Lower leg skin (tissue), 4 donors: ENCODE data around the gene BFSP2. TPM values are rescaled to one million over a fixed set of nuclear protein-coding genes. Genes with fewer than 3 reads are reported as not detected.

ENCODE experiments used
- DNase-seq, 2 donors: peaks; one replicate each; pipeline ENCODE4 v3.0.0-alpha.2; 2019; ENCODE audit warnings: low spot score in 2 of 2
- H3K4me3 ChIP-seq: fragments of 200-600 bp; sonication (generic); 2 replicates; pipeline ENCODE4 v1.5.1; 2017; ENCODE audit warnings: mild to moderate bottlenecking, low read depth; ENCODE audit not compliant: poor library complexity, severe bottlenecking
- CTCF ChIP-seq, 3 donors: fragments of 450-650 bp; IDR thresholded peaks; one replicate each; pipeline ENCODE4 v1.5.1; 2016; ENCODE audit warnings: antibody characterized with exemption in 3 of 3, mild to moderate bottlenecking in 3 of 3, moderate library complexity in 2 of 3
- POLR2A ChIP-seq, 2 donors: fragments of 450-650 bp; IDR thresholded peaks; one replicate each; pipeline ENCODE4 v1.6.1; 2016 to 2017; ENCODE audit warnings: antibody characterized with exemption in 2 of 2, mild to moderate bottlenecking in 1 of 2, moderate library complexity in 1 of 2
- WGBS, 2 donors: methylation state at CpG; one replicate each; pipeline ENCODE4 v1.1.5; 2018; 5-methylcytosine and 5-hydroxymethylcytosine counted together
- intact Hi-C: fragments of 100-400 bp; cut with DNase I; formaldehyde crosslinking; loops from one replicate; pipeline ENCODE4 v1.15.0; 2023; ENCODE audit warnings: low total_unique reads
- total RNA-seq, 4 donors: library from RNA; depleted of rRNA; stranded (reverse); fragments of >200 nt; gene quantifications; one replicate each; pipeline ENCODE4 v1.1.0, GENCODE V29; 2016

Gene BFSP2
- total RNA-seq, 4 donors from 2014 or later = not detected

GRCh38 chr3:133441867-133442270, 42.0 kb downstream of the BFSP2 start:
- TF ChIP-seq POLR2A (IDR thresholded peaks at IDR 0.05) (no peak), CTCF (IDR thresholded peaks at IDR 0.05) (no peak)
- intact Hi-C loops = no loop called here
- no peak for DNase-seq
- H3K4me3 ChIP-seq = no peak overlapping the region
- 69 to 74% methylated on average over 3 of the region's 3 CpGs for WGBS, 2 donors

- H3K4me3 ChIP-seq = no peak overlapping the region
- TF ChIP-seq POLR2A (IDR thresholded peaks at IDR 0.05) (no peak), CTCF (IDR thresholded peaks at IDR 0.05) (no peak)
- 86 to 92% methylated on average over 1 of the region's 1 CpG for WGBS, 2 donors
- intact Hi-C loops = no loop called here
- no peak for DNase-seq
These were observed 42.7 kb downstream of the BFSP2 start for GRCh38 chr3:133442518-133442917.

DNA sequence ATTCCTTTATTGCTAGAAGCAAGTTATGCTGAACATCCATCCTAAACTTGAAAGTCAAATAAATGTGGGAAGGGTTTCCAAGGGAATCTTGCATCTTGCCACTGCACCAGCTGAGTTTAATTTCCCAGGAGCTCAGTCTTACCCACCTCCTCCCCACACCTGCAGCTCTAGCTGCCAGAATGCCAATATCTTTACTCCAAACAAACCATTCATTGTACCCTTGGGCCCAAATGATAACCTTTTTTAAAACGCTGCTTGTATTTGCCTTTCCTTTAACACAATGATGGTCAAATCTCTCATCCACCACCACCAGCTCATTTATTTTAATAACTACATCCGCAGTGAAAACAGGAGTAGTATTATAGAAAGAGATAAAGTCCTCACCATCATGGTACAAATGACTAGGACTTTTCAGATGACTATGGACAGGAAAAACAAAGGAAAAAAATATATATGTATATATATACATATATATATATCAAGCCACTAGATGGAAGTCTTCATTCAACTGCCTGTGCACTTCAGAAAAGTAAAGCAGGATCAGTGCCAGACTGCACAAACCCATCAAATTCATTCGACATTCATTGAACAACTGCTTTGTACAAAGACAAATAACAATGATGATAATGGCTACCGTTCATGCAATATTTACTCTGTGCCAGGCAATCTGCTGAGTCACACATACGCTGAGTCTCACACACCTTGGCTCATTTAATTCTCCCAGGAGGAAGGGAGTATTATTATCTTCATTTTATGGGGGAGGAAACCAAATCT, 44.0 kb downstream of the BFSP2 start:
- intact Hi-C loops = no loop called here
- TF ChIP-seq CTCF (IDR thresholded peaks at IDR 0.05) (no peak), POLR2A (IDR thresholded peaks at IDR 0.05) (no peak)
- H3K4me3 ChIP-seq = no peak overlapping the region
- no peak for DNase-seq
- 44 to 48% methylated on average over 5 of the region's 5 CpGs for WGBS, 2 donors

- intact Hi-C loops = no loop called here
- H3K4me3 ChIP-seq = no peak overlapping the region
- TF ChIP-seq CTCF (IDR thresholded peaks at IDR 0.05) (no peak), POLR2A (IDR thresholded peaks at IDR 0.05) (no peak)
- WGBS, 2 donors = 77 to 82% methylated on average over 4 of the region's 4 CpGs
- DNase-seq = no peak
These were observed 44.5 kb downstream of the BFSP2 start for GRCh38 chr3:133444423-133444774.

- H3K4me3 ChIP-seq = no peak overlapping the region
- intact Hi-C loops = no loop called here
- DNase-seq = no peak
- 87 to 90% methylated on average over 2 of the region's 2 CpGs for WGBS, 2 donors
- TF ChIP-seq POLR2A (IDR thresholded peaks at IDR 0.05) (no peak), CTCF (IDR thresholded peaks at IDR 0.05) (no peak)
These were observed 45.3 kb downstream of the BFSP2 start for GRCh38 chr3:133445108-133445507.
